H1 (cell line): Measurements from ENCODE around the gene WASHC4. TPM values are rescaled to one million over a fixed set of nuclear protein-coding genes. Genes with fewer than 3 reads are reported as not detected.

Source experiments
- POLR2AphosphoS5 ChIP-seq: IDR thresholded peaks from 2 replicates; pipeline ENCODE4 v1.6.1; 2011; ENCODE audit warnings: low read depth, low read length
- SIN3A ChIP-seq, 2 experiments: IDR thresholded peaks in 1 of 2; conservative IDR thresholded peaks in 1 of 2; 2 replicates each; pipeline ENCODE4 v1.6.1; 2011 to 2012; ENCODE audit warnings: low read length in 2 of 2, improper control_type of control experiment in 1 of 2, low read depth in 1 of 2, mild to moderate bottlenecking in 1 of 2
- TAF1 ChIP-seq: IDR thresholded peaks from 2 replicates; pipeline ENCODE4 v1.6.1; 2011; ENCODE audit warnings: mild to moderate bottlenecking, low read depth, low read length
- polyA plus RNA-seq, 7 experiments: library from polyadenylated mRNA; depleted of rRNA in 3 of 7; stranded (reverse) in 5 of 7; unstranded in 2 of 7; fragments of >200 nt in 5 of 7; fragments of 200-250 nt in 2 of 7; gene quantifications; 1 replicate in 5 of 7; 2 replicates in 1 of 7; 4 replicates in 1 of 7; pipeline versions ENCODE4 v1.2.1 to v1.2.3, GENCODE V29; 2011 to 2013; ENCODE audit warnings: missing spikeins in 2 of 7, mixed read lengths in 2 of 7
- total RNA-seq: library from RNA; stranded (reverse); fragmentation: NEBNext Ultra II Directional; extraction: Animal tissue kit (Norgen Biotek cat#: 25700); gene quantifications from 2 replicates; pipeline ENCODE4 v1.2.1, GENCODE V29; 2021

The WASHC4 gene
- total and polyA plus RNA-seq, 2 of the 8 experiments (the other 6 are each of a cell fraction or from before 2014, with no cell fraction given), result 13.0 to 38.5 TPM

DNA sequence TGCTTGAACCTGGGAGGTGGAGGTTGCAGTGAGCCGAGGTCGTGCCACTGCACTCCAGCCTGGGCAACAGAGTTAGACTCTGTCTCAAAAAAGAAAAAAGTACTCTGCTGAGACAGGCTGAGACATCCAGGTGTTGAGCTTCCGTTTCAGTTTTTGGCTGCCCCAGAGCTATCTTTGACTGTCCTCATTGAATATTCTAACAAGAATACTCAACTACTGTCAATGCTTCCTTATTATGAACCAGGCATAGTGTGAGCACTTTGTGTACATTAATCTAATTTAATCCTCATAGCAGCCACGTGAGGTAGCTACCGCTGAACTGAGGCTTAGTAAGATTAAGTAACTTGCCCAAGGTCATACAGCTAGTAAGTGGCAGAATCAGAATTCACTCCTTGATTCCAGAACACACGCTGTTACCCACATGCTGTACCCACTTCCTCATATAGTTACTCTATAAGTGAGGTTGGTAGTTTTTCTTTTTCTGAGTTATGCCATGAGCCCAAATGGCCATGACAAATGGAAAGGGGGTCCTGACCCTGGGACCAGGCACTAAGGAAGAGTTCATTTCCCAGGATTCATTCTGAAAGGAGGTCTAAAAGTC is 34.5 kb upstream of the WASHC4 start (continued):
- TF ChIP-seq SIN3A (conservative IDR thresholded peaks at IDR 0.05 in 1 of 2, IDR thresholded peaks at IDR 0.05 in 1 of 2; ENCODE audit: low read depth in 1 of 2, low read length in 2 of 2) (no peak), POLR2AphosphoS5 (no peak), TAF1 (no peak)
